Activated CD8-positive, alpha-beta memory T cell treated with anti-CD3 and anti-CD28 coated beads, Interleukin-2, amount 10 ng/mL, durations not matched to agents 7 days and 5 days (primary cell): ENCODE results near the gene PSMA5. TPM values are rescaled to one million over a fixed set of nuclear protein-coding genes. Genes with fewer than 3 reads are reported as not detected.

Experiments
- ATAC-seq: fragments of 150-1000 bp; cut with Tn5 transposase; one replicate; pipeline ENCODE4 v1.10.0; 2021; ENCODE audit warnings: moderate library complexity
- CTCF ChIA-PET: fragments of 350-600 bp; sonication (Branson Sonifier 250); formaldehyde crosslinking; loops from one replicate; lab custom pipeline; 2021; ENCODE audit warnings: antibody characterized with exemption; lab: Charles Lee
- DNase-seq: peaks from one replicate; pipeline ENCODE4 v3.0.0-alpha.2; 2020
- H3K27ac Mint-ChIP-seq: one replicate; pipeline ENCODE4 v1.8.0; 2021; ENCODE audit warnings: mild to moderate bottlenecking, mixed read lengths
- H3K27me3 Mint-ChIP-seq: one replicate; pipeline ENCODE4 v1.8.0; 2021; ENCODE audit warnings: mixed read lengths
- H3K36me3 Mint-ChIP-seq: one replicate; pipeline ENCODE4 v1.8.0; 2021; ENCODE audit warnings: mild to moderate bottlenecking, mixed read lengths
- H3K4me1 Mint-ChIP-seq: one replicate; pipeline ENCODE4 v1.8.0; 2021; ENCODE audit warnings: mixed read lengths
- H3K4me3 Mint-ChIP-seq: one replicate; pipeline ENCODE4 v1.8.0; 2021; ENCODE audit warnings: mild to moderate bottlenecking, moderate library complexity, mixed read lengths
- H3K9me3 Mint-ChIP-seq: one replicate; pipeline ENCODE4 v1.8.0; 2022; ENCODE audit warnings: low read depth, mixed read lengths
- total RNA-seq, 2 experiments: library from RNA; stranded (reverse); gene quantifications; one replicate each; pipeline ENCODE4 v1.2.3, GENCODE V29; 2021

The PSMA5 gene
- total RNA-seq, 2 experiments from 2014 or later, result 178 to 211 TPM

GRCh38 chr1:109394591-109395281, 31.5 kb downstream of the PSMA5 start:
- no peaks in the 10 kb centered on the region for H3K9me3 Mint-ChIP-seq
- CTCF ChIA-PET, result interaction anchor here (0.7 to 9.2 kb wide), 5 partner anchors 19 to 136 kb away, joined by 3 to 196 read pairs (median 5); partner anchors contain the start of gene PSRC1
- H3K27ac Mint-ChIP-seq, result no peak overlapping the region
- ATAC-seq (no peak), DNase-seq (no peak)
- no peak overlapping the region for H3K4me3 Mint-ChIP-seq
- peaks cover 23% of the 10 kb centered on the region for H3K4me1 Mint-ChIP-seq
- peaks cover 2% of the 10 kb centered on the region for H3K36me3 Mint-ChIP-seq
- H3K27me3 Mint-ChIP-seq, result peaks cover 50% of the 10 kb centered on the region

- Mint-ChIP-seq H3K27ac (no peak overlapping the region), H3K36me3 (no peaks in the 10 kb centered on the region), H3K27me3 (peaks cover 52% of the 10 kb centered on the region), H3K9me3 (no peaks in the 10 kb centered on the region), H3K4me1 (peaks cover 22% of the 10 kb centered on the region), H3K4me3 (no peak overlapping the region)
- CTCF ChIA-PET, result interaction anchor here (1.4 to 1.5 kb wide), 3 partner anchors 13 to 116 kb away, joined by 3 to 5 read pairs (median 3); no protein-coding TSS in a partner anchor
- ATAC-seq (no peak), DNase-seq (no peak)
Measured at GRCh38 chr1:109393617-109394233, 32.5 kb downstream of the PSMA5 start.

GRCh38 chr1:109392788-109393616, 33.2 kb downstream of the PSMA5 start:
- ATAC-seq (no peak), DNase-seq (no peak)
- Mint-ChIP-seq H3K4me1 (peaks cover 20% of the 10 kb centered on the region), H3K4me3 (no peak overlapping the region), H3K27ac (no peak overlapping the region), H3K27me3 (peaks cover 47% of the 10 kb centered on the region), H3K36me3 (no peaks in the 10 kb centered on the region), H3K9me3 (no peaks in the 10 kb centered on the region)
- CTCF ChIA-PET, result interaction anchor here (1.4 to 1.5 kb wide), 3 partner anchors 12 to 116 kb away, joined by 3 to 5 read pairs (median 3); no protein-coding TSS in a partner anchor

GRCh38 chr1:109392037-109392787, 34.0 kb downstream of the PSMA5 start:
- no peaks in the 10 kb centered on the region for H3K36me3 Mint-ChIP-seq
- H3K4me1 Mint-ChIP-seq, result peaks cover 20% of the 10 kb centered on the region
- no peaks in the 10 kb centered on the region for H3K9me3 Mint-ChIP-seq
- no peak overlapping the region for H3K27ac Mint-ChIP-seq
- ATAC-seq (no peak), DNase-seq (no peak)
- no peak overlapping the region for H3K4me3 Mint-ChIP-seq
- H3K27me3 Mint-ChIP-seq, result peaks cover 47% of the 10 kb centered on the region
- CTCF ChIA-PET, result interaction anchor here (0.7 to 2.4 kb wide), 7 partner anchors 8 to 140 kb away, joined by 3 to 7 read pairs (median 3); partner anchors contain the start of genes CYB561D1 and PSRC1

GRCh38 chr1:109391626-109392025, 34.6 kb downstream of the PSMA5 start:
- Mint-ChIP-seq H3K9me3 (no peaks in the 10 kb centered on the region), H3K27ac (no peak overlapping the region), H3K4me3 (no peak overlapping the region), H3K36me3 (no peaks in the 10 kb centered on the region), H3K4me1 (peaks cover 16% of the 10 kb centered on the region), H3K27me3 (peaks cover 41% of the 10 kb centered on the region)
- ATAC-seq, result no peak
- CTCF ChIA-PET, result interaction anchor here (0.7 to 2.4 kb wide), 5 partner anchors 9 to 141 kb away, joined by 3 to 7 read pairs (median 3); partner anchors contain the start of genes CYB561D1 and PSRC1
- DNase-seq, result no peak

- peaks cover 15% of the 10 kb centered on the region for H3K4me1 Mint-ChIP-seq
Measured at GRCh38 chr1:109391157-109391556, 35.1 kb downstream of the PSMA5 start.

GRCh38 chr1:109389638-109390341, 36.5 kb downstream of the PSMA5 start:
- DNase-seq (no peak), ATAC-seq (no peak)
- CTCF ChIA-PET, result interaction anchor here (0.7 to 2.4 kb wide), 6 partner anchors 9 to 142 kb away, joined by 3 to 9 read pairs (median 5); no protein-coding TSS in a partner anchor
- no peak overlapping the region for H3K4me3 Mint-ChIP-seq
- peaks cover 16% of the 10 kb centered on the region for H3K4me1 Mint-ChIP-seq
- no peak overlapping the region for H3K27ac Mint-ChIP-seq
- no peaks in the 10 kb centered on the region for H3K36me3 Mint-ChIP-seq
- H3K9me3 Mint-ChIP-seq, result no peaks in the 10 kb centered on the region
- H3K27me3 Mint-ChIP-seq, result peaks cover 24% of the 10 kb centered on the region

More at GRCh38 chr1:109391157-109391556, 35.1 kb downstream of the PSMA5 start:
- no peak overlapping the region for H3K4me3 Mint-ChIP-seq
- H3K27ac Mint-ChIP-seq, result no peak overlapping the region
- peaks cover 36% of the 10 kb centered on the region for H3K27me3 Mint-ChIP-seq
- CTCF ChIA-PET, result interaction anchor here (0.7 to 2.4 kb wide), 5 partner anchors 9 to 141 kb away, joined by 3 to 7 read pairs (median 3); partner anchors contain the start of genes CYB561D1 and PSRC1
- DNase-seq (no peak), ATAC-seq (no peak)
- no peaks in the 10 kb centered on the region for H3K36me3 Mint-ChIP-seq
- H3K9me3 Mint-ChIP-seq, result no peaks in the 10 kb centered on the region

- CTCF ChIA-PET, result interaction anchor here (0.9 to 1.8 kb wide), 4 partner anchors 11 to 143 kb away, joined by 3 to 9 read pairs (median 4); no protein-coding TSS in a partner anchor
- no peaks in the 10 kb centered on the region for H3K9me3 Mint-ChIP-seq
Measured at GRCh38 chr1:109388884-109389637, 37.2 kb downstream of the PSMA5 start.

GRCh38 chr1:109388208-109388711, 38.0 kb downstream of the PSMA5 start:
- no peaks in the 10 kb centered on the region for H3K9me3 Mint-ChIP-seq

More at GRCh38 chr1:109388884-109389637, 37.2 kb downstream of the PSMA5 start:
- ATAC-seq, result no peak
- Mint-ChIP-seq H3K27me3 (peaks cover 19% of the 10 kb centered on the region), H3K27ac (no peak overlapping the region), H3K4me1 (peaks cover 16% of the 10 kb centered on the region), H3K36me3 (no peaks in the 10 kb centered on the region), H3K4me3 (no peak overlapping the region)
- no peak for DNase-seq

GRCh38 chr1:109386054-109386717, 40.1 kb downstream of the PSMA5 start:
- CTCF ChIA-PET, result interaction anchor here (0.9 kb wide), 1 partner anchor 10 kb away, joined by 3 read pairs; no protein-coding TSS in a partner anchor
- no peaks in the 10 kb centered on the region for H3K36me3 Mint-ChIP-seq
- H3K4me3 Mint-ChIP-seq, result no peak overlapping the region
- H3K9me3 Mint-ChIP-seq, result no peaks in the 10 kb centered on the region
- ATAC-seq (no peak), DNase-seq (no peak)
- peaks cover 9% of the 10 kb centered on the region for H3K4me1 Mint-ChIP-seq
- H3K27me3 Mint-ChIP-seq, result peaks cover 13% of the 10 kb centered on the region
- H3K27ac Mint-ChIP-seq, result no peak overlapping the region

More at GRCh38 chr1:109388208-109388711, 38.0 kb downstream of the PSMA5 start:
- CTCF ChIA-PET, result interaction anchor here (1.2 to 1.9 kb wide), 2 partner anchors 10 to 11 kb away, joined by 3 to 8 read pairs; partner anchors contain the start of gene SORT1
- DNase-seq, result no peak
- no peak for ATAC-seq
- H3K36me3 Mint-ChIP-seq, result no peaks in the 10 kb centered on the region
- peaks cover 16% of the 10 kb centered on the region for H3K27me3 Mint-ChIP-seq
- H3K4me1 Mint-ChIP-seq, result peaks cover 13% of the 10 kb centered on the region
- H3K4me3 Mint-ChIP-seq, result no peak overlapping the region
- no peak overlapping the region for H3K27ac Mint-ChIP-seq
